Sciatic nerve (tissue), 2 donors: ENCODE results near the gene SEC14L1. TPM values are rescaled to one million over a fixed set of nuclear protein-coding genes. Genes with fewer than 3 reads are reported as not detected.

ENCODE experiments used
- ATAC-seq: fragments of 200-7000 bp; cut with Tn5 transposase; one replicate; pipeline ENCODE4 v1.9.1; 2020; ENCODE audit warnings: mild to moderate bottlenecking, moderate library complexity
- DNase-seq: peaks from one replicate; pipeline ENCODE4 v3.0.0-alpha.2; 2020; ENCODE audit warnings: low spot score
- intact Hi-C: fragments of 100-400 bp; cut with DNase I; formaldehyde crosslinking; loops from one replicate; pipeline ENCODE4 v1.14.2; 2022
- total RNA-seq: library from RNA; stranded (reverse); fragmentation: NEBNext Ultra II Directional; extraction: Animal tissue kit (Norgen Biotek cat#: 25700); gene quantifications from one replicate; pipeline ENCODE4 v1.2.1, GENCODE V29; 2021
- donor health status: DM: no; HTN: no; CAD: no.
- donor health status: DM: no; HTN: no; CAD: no.

SEC14L1 gene
- total RNA-seq, 1 donor from 2014 or later = 130 TPM

- DNase-seq = no peak
- ATAC-seq = no peak
These were observed 76.8 kb downstream of the SEC14L1 start for GRCh38 chr17:77217566-77217965.

DNA sequence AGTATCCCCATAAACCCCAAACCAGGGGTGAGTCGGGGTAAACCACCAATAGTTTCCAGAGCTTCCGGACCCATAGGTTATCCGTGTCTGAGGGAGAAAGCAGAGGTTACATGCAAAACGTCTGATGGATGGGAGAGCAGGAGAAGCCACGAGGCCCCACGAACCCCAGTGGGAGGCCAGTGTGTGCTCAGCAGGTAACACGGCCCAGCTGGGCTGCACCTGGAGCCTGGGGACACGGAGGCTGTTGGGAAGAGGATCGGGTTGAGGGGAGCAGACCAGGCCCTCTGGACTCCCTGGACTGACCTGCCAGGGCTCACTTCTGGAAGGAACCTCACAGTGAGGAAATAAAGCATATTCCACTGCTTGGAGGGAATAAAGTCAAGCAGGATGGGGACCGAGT is 78.1 kb downstream of the SEC14L1 start:
- DNase-seq (no peak), ATAC-seq (no peak)
- intact Hi-C loops = no loop called here

More at GRCh38 chr17:77217566-77217965, 76.8 kb downstream of the SEC14L1 start:
- intact Hi-C loops = no loop called here

DNA sequence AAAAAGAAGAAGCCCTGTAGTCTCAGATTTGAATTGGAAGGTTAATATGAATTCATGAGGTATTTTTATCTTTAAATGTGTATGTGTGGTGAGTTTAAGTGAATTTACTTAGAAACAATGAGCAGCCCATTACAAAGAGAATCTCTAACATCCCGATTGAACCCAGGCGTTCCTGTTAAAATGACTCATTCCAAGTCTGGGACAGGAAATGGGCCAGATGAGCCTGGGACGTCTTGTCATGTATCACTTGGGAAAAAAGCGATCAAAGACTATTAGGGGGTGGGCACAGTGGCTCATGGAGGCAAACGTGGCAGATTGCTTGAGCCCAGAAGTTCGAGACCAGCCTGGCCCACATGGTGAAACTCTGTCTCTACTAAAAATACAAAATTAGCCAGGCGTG is 81.6 kb downstream of the SEC14L1 start:
- no peak for DNase-seq
- intact Hi-C loops = no loop called here
- ATAC-seq = no peak

GRCh38 chr17:77223642-77224420 is 83.1 kb downstream of the SEC14L1 start:
- intact Hi-C loops = no loop called here
- DNase-seq (no peak), ATAC-seq (no peak)

GRCh38 chr17:77225265-77225664 is 84.5 kb downstream of the SEC14L1 start:
- DNase-seq (no peak), ATAC-seq (no peak)

GRCh38 chr17:77227461-77228240 is 86.9 kb downstream of the SEC14L1 start:
- DNase-seq = no peak
- intact Hi-C loops = no loop called here
- peak; percentile 44 for ATAC-seq

More at GRCh38 chr17:77225265-77225664, 84.5 kb downstream of the SEC14L1 start:
- intact Hi-C loops = no loop called here

DNA sequence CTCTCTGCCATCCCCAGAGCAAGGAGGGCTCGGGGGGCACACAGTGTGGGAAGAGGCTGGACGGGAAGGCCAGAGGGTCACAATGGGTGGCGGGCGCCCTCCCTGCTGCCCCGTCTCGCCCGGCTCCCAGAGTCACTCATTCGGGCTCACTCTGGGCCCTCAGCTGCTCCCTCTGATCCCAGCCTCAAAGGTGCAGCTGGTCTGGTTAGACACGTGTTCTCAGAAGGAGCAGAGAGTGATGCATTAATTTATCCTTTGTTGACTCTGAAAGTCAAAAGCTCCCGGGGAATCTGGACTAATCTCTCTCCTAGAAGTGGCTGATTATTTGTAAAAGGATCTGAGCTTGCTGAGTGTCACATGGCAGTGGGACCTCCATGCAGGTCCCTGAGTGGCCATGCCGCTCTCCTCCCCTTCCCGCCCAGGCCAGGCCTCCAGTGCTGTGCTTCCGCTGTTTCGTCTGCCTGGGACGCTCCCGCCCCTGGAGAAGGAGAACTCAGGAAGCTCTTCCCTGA is 87.5 kb downstream of the SEC14L1 start:
- intact Hi-C loops = no loop called here
- ATAC-seq (peak; percentile 72), DNase-seq (no peak)

GRCh38 chr17:77228816-77229215 is 88.0 kb downstream of the SEC14L1 start:
- DNase-seq (no peak), ATAC-seq (no peak)
- intact Hi-C loops = no loop called here

- ATAC-seq = no peak
- no peak for DNase-seq
- intact Hi-C loops = no loop called here
These were observed 89.1 kb downstream of the SEC14L1 start for GRCh38 chr17:77229786-77230435.

- DNase-seq = no peak
- intact Hi-C loops = no loop called here
- ATAC-seq = no peak
These were observed 89.7 kb downstream of the SEC14L1 start for GRCh38 chr17:77230436-77230830.

DNA sequence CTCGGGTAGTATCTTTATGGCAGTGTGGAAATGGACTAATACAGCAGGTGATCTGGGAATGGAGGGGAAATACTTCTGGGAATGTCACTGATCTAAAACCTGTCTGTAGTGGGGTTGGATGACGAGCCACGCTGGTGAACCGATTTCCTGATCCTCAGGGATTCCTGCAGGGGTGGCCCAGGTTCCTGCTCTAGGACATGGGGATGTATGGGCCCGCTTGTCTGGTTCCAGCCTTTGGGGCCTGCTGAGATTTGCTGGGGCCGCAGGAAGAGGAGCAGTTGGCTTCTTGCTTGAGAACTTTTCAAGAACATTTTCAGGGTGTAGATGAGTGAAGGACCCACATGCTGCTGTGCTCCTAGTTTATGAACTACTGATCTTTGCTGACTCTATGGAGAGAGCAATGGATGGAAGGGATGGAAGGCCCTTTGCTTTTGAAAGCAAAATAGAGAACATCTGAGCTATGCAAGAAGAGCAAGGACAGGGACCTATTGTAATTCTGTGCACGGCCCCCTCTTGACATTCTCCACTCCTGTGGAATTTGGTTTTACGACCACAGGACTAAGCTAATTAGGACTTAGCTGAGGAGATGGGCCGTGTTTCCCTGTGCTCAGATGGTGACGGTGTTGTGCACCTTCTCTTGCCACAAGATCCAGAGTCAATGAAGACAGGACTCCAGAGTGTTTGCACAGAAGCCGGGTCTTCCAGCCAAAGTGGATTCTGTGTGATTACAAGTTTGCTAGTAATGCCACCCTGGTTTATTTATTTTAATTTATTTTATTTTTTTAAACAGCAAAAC is 90.5 kb downstream of the SEC14L1 start:
- DNase-seq (no peak), ATAC-seq (no peak)
- intact Hi-C loops = no loop called here

GRCh38 chr17:77233127-77233526 is 92.4 kb downstream of the SEC14L1 start:
- intact Hi-C loops = no loop called here
- DNase-seq (no peak), ATAC-seq (no peak)

GRCh38 chr17:77233635-77234334 is 93.0 kb downstream of the SEC14L1 start:
- no peak for DNase-seq
- ATAC-seq = no peak
- intact Hi-C loops = no loop called here

DNA sequence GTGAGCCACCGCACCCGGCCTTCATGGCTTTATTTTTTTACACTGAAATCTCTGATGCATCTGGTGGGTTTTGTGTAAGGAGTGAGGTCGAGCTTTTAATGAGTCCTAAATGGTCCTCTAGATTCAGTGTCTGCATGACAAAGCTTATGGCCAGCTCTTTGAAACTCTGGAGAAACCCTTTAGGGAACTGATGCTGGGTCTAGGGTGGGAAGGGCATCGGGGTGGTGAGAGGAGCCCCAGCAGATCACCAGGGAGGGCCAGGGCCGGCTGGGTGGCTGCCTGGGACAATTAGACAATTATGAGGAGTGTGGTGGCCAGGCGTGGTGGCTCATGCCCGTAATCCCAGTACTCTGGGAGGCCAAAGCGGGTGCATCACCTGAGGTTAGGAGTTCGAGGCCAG is 93.9 kb downstream of the SEC14L1 start:
- intact Hi-C loops = no loop called here
- ATAC-seq = peak; percentile 17
- DNase-seq = no peak

DNA sequence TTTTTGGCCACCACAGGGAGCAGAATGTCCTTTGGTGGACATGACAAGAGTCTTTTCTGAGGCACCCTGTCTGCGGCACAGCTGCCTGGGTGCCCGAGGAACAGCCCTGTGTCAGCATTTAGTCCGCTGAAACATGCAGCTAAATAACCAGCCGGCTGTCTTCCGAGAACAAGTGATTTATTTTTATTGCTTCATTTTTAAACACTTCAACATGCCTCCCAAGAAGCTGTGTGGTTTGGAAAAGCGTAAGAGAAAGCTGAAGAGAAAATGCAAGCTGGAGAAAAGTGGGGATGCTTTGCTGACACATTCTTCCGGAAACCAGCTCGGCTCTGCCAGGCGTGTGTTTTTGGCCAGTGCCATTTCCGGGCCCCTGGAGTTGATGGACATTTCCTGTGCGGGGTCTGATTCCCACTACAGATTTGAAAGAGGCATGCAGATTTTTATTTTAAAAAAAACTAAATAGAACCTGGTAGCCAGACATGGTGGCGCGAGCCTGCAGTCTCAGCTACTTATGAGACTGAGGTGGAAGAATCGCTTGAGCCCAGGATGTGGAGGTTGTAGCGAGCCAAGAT is 94.7 kb downstream of the SEC14L1 start:
- peak; percentile 82 for ATAC-seq
- intact Hi-C loops = no loop called here
- DNase-seq = no peak

DNA sequence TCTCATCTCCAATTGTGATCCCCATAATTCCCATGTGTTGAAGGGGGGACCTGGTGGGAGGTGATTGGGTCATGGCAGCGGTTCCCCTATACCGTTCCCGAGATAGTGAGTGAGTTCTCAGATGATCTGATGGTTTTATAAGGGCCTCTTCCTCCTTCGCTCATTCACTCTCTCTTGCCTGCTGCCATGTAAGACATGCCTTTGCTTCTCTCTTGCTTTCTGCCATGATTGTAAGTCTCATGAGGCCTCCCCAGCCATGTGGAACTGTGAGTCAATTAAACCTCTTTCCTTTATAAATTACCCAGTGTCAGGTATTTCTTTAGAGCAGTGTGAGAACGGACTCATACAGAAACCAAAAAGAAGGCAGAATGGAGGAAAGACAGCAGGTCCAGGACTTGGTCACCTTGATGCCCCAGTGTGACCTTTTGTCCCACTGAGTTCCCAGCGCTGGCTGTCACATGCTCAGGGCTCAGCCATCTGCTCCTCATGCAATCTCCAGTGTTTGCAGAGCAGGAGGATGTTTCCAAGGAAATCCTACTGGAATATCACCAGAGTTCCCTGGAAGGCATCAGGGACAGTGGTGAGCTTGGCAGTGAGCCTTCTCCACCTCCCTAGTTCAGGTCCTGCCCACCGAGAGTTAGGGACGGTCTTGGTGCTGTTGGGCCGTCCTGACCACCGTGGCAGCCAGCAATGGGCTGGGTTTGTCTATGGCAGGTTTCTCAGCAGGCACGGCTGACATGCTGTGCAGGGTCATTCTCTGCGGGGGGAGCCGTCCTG is 96.7 kb downstream of the SEC14L1 start:
- ATAC-seq = no peak
- DNase-seq = no peak
- intact Hi-C loops = no loop called here

DNA sequence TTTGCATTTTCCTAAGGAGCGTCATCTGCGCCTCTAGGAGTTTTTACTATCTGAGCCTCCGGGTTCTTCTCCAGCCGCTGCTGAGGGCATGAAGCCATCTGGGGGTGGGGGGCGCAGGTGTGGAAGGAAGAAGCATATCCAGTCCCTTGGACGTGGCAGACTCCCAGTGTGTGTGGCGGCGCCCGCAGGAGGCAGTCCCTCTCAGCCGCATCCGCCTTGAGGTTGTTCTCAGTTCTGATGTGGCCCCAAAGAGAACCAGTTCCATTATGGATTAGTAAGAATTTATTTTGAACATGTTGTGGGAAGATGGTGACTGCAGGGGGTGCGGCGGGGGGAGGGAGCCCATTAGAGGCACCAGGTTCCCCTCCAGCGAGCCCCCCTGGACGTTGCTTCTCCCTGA is 100.2 kb downstream of the SEC14L1 start:
- DNase-seq (no peak), ATAC-seq (no peak)
- intact Hi-C loops = loop anchor here (10.0 kb wide), 1 partner anchor 376 kb away; the partner anchor contains the start of gene MGAT5B
